Activated B cell treated with CpG ODN at 0.5 μM for 24 hours (primary cell): ENCODE measurements around the gene PSMC3. TPM values are rescaled to one million over a fixed set of nuclear protein-coding genes. Genes with fewer than 3 reads are reported as not detected.

ENCODE experiments used
- ATAC-seq: fragments of 200-7000 bp; cut with Tn5 transposase; one replicate; pipeline ENCODE4 v1.10.0; 2021; ENCODE audit warnings: low read depth, mild to moderate bottlenecking, moderate library complexity
- CTCF ChIA-PET: fragments of 350-600 bp; sonication (Branson Sonifier 250); formaldehyde crosslinking; loops from one replicate; lab custom pipeline; 2021; ENCODE audit warnings: antibody characterized with exemption; lab: Charles Lee
- POLR2A ChIA-PET: fragments of 350-600 bp; sonication (Branson Sonifier 250); formaldehyde crosslinking; loops from one replicate; lab custom pipeline; 2021; ENCODE audit warnings: antibody characterized with exemption; lab: Charles Lee
- DNase-seq: peaks from one replicate; pipeline ENCODE4 v3.0.0; 2022
- H3K27ac Mint-ChIP-seq: one replicate; pipeline ENCODE4 v1.8.0; 2020; ENCODE audit warnings: mixed read lengths
- H3K27me3 Mint-ChIP-seq: one replicate; pipeline ENCODE4 v1.8.0; 2021; ENCODE audit warnings: mixed read lengths
- H3K36me3 Mint-ChIP-seq: one replicate; pipeline ENCODE4 v1.8.0; 2021; ENCODE audit warnings: low read depth, mixed read lengths
- H3K4me1 Mint-ChIP-seq: one replicate; pipeline ENCODE4 v1.8.0; 2021; ENCODE audit warnings: mixed read lengths
- H3K4me3 Mint-ChIP-seq: one replicate; pipeline ENCODE4 v1.8.0; 2020; ENCODE audit warnings: mild to moderate bottlenecking, mixed read lengths
- H3K9me3 Mint-ChIP-seq: one replicate; pipeline ENCODE4 v1.8.0; 2020; ENCODE audit warnings: mixed read lengths
- intact Hi-C: fragments of 100-400 bp; cut with micrococcal nuclease; formaldehyde crosslinking; loops from one replicate; pipeline ENCODE4 v1.15.1; 2024
- total RNA-seq: library from RNA; stranded (reverse); gene quantifications from 2 replicates; pipeline ENCODE4 v1.2.3, GENCODE V29; 2022
- TF ChIP-seq, protein P1 (sequence below): fragments of 200-600 bp; IDR thresholded peaks from one replicate; pipeline ENCODE4 v1.8.0; 2022; ENCODE audit warnings: antibody characterized with exemption, mild to moderate bottlenecking

Gene PSMC3
- total RNA-seq, 1 donor from 2014 or later = 101 TPM

DNA sequence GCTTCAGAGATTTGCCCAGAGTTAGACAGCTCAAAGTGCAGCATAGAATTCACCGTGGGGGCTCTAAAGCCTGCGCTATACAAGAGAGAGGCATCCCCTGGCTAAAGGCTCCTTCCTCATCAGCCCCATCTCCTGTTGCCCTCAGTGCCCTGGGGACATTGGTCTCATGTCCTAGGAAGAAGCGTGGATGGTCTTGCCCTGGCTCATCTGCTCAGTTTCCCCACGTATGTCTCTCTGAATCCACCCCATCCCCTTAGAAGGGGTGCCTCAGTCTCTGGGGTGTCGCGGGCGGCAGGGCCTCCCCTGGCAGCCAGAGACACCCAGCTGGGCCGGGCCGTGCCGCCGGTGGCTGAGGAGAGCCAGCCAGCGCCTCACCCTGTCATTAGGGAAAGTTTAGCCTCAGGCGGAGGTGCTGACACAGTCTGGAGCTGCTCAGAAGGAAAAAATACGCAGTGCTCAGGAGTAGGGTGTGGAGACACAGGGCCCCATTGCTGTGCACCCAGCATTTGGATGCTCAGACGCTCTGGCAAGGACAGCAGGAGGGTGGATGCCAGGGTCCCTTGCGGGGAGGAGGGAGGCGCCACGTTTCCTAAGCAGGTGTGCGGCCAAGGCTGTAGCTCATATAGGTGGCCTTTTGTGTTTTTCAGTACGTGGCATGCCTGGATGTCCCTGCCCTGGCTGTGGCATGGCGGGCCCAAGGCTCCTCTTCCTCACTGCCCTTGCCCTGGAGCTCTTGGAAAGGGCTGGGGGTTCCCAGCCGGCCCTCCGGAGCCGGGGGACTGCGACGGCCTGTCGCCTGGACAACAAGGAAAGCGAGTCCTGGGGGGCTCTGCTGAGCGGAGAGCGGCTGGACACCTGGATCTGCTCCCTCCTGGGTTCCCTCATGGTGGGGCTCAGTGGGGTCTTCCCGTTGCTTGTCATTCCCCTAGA is 16.5 kb downstream of the PSMC3 start:
- Mint-ChIP-seq H3K36me3 (peaks cover 12% of the 10 kb centered on the region), H3K27me3 (no peaks in the 10 kb centered on the region), H3K9me3 (no peaks in the 10 kb centered on the region), H3K4me1 (peaks cover 24% of the 10 kb centered on the region), H3K27ac (peak overlapping the region; percentile 92), H3K4me3 (peak overlapping the region; percentile 90)
- ChIA-PET POLR2A (interaction anchor here (0.8 to 4.0 kb wide), 8 partner anchors 10 to 195 kb away, joined by 3 to 42 read pairs (median 10); partner anchors contain the start of genes DDB2, PSMC3 and SPI1), CTCF (interaction anchor here (1.0 to 4.4 kb wide), 3 partner anchors 36 to 138 kb away, joined by 3 to 67 read pairs (median 3); no protein-coding TSS in a partner anchor)
- TF ChIP-seq, protein P1, sequence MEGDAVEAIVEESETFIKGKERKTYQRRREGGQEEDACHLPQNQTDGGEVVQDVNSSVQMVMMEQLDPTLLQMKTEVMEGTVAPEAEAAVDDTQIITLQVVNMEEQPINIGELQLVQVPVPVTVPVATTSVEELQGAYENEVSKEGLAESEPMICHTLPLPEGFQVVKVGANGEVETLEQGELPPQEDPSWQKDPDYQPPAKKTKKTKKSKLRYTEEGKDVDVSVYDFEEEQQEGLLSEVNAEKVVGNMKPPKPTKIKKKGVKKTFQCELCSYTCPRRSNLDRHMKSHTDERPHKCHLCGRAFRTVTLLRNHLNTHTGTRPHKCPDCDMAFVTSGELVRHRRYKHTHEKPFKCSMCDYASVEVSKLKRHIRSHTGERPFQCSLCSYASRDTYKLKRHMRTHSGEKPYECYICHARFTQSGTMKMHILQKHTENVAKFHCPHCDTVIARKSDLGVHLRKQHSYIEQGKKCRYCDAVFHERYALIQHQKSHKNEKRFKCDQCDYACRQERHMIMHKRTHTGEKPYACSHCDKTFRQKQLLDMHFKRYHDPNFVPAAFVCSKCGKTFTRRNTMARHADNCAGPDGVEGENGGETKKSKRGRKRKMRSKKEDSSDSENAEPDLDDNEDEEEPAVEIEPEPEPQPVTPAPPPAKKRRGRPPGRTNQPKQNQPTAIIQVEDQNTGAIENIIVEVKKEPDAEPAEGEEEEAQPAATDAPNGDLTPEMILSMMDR = no peak
- ATAC-seq (no peak), DNase-seq (no peak)
- intact Hi-C loops = loop anchor here (2.0 to 10.0 kb wide), 4 partner anchors 45 to 705 kb away; partner anchors contain the start of genes ARHGAP1 and ZNF408

DNA sequence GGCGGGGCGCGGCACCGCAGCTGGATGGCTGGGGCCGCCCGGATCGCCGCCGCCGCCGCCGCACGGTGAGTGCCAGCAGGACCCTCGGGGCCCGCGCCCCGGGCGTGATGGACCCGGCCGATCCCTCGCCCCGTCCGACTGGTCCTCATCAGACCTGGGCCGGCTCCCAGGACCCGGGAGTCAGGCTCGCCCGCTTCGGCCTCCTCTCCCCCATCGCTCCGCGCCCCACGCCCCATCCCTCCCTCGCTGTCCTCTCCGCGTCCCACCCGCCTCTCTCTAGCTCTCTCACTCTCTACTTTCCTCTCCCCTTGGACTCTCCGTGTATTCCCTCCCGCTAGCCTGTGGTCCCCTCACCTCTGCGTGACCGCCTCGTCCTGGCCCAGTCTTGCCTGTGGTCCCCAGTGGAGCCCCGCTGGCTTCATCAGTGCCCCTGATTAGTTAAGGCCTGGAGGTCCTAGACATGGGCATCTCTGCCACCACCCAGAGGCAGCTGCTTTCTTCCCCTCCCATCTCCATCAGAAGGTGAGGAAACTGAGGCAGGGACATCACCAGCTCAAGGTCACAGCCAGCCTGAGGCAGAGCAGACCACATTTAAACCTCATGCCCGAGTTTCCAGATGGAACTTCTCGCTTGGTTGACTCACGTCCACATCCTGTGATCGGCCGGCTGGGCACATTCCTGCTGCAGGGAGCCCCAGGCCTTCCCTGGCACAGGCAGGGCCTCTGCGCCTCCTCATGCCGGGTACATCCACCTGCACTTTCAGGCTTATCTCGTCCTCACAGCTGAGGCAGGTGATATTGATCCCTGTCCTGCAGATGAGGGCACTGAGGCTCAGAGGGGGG is 17.4 kb downstream of the PSMC3 start:
- no peaks in the 10 kb centered on the region for H3K9me3 Mint-ChIP-seq
- POLR2A ChIA-PET = interaction anchor here (1.3 to 4.0 kb wide), 7 partner anchors 10 to 160 kb away, joined by 4 to 42 read pairs (median 12); partner anchors contain the start of genes ACP2, PSMC3 and SPI1
- peaks cover 24% of the 10 kb centered on the region for H3K4me1 Mint-ChIP-seq
- CTCF ChIA-PET = interaction anchor here (1.0 to 4.4 kb wide), 4 partner anchors 34 to 231 kb away, joined by 3 to 67 read pairs (median 24); no protein-coding TSS in a partner anchor
- no peak for DNase-seq
- ATAC-seq = no peak
- peak overlapping the region; percentile 90 for H3K4me3 Mint-ChIP-seq
- peaks cover 6% of the 10 kb centered on the region for H3K36me3 Mint-ChIP-seq
- peak overlapping the region; percentile 92 for H3K27ac Mint-ChIP-seq
- intact Hi-C loops = loop anchor here (1.0 to 10.0 kb wide), 14 partner anchors 9 to 704 kb away; partner anchors contain the start of genes ACP2, ARHGAP1, DDB2 and PSMC3
- H3K27me3 Mint-ChIP-seq = no peaks in the 10 kb centered on the region
- TF ChIP-seq, protein P1 = no peak

DNA sequence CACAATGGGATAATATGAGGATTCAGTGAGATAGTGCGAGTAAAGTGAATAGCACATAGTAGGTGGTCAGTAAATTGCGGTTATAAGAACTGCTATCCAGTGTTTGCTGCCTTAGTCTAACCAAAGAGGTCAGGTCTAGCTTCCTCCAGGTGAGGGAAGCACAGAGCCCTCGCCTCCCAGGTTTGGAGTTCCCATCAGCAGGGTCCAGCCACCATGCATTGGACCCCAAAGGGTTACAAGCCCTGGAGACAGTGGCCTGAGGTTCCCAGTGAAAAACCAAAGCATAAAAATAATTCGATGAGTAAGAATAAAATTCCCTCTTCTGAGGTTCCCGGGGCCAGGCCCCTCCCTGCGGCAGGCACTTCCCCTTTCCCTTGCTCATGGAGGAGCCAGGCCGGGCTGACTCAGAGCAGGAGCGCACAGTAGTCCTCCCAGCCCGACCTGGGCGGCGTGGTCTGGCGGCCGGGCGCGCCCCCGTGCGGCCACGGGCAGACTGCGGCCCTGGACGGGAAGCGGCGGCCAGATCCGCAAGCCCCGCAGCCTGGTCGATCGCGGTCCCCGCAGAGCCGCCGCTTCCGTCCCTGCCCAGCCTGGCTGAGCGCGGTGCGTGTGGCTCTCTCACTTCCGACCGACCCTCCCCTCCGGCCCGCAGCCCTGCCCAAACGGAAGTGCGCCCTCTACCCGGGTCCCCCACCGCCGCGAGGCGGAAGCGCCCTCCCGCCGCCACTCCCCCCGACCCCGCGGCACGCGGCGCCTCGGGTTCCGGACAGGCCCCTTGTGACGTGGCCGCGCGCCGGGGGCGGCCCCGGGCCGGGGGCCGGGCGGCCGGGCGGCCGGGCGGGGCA is 18.3 kb downstream of the PSMC3 start, which contains the start of gene SLC39A13:
Gene SLC39A13 (plus strand): TSS at position 845 of the 845 bp plus-strand sequence. CDS start 1,505 bp downstream, outside the sequence.
- Mint-ChIP-seq H3K9me3 (no peaks in the 10 kb centered on the region), H3K36me3 (peaks cover 2% of the 10 kb centered on the region), H3K4me3 (peak within 1 kb of the TSS; percentile 90), H3K4me1 (peaks cover 24% of the 10 kb centered on the region), H3K27me3 (no peaks in the 10 kb centered on the region), H3K27ac (peak within 1 kb of the TSS; percentile 95)
- ChIA-PET CTCF (interaction anchor here (1.0 to 2.1 kb wide), 4 partner anchors 29 to 230 kb away, joined by 3 to 43 read pairs (median 4); partner anchors contain the start of gene SPI1), POLR2A (interaction anchor here (0.5 to 4.0 kb wide), 9 partner anchors 9 to 159 kb away, joined by 3 to 42 read pairs (median 12); partner anchors contain the start of genes ACP2, PSMC3 and SPI1)
- intact Hi-C loops = loop anchor here (1.0 to 10.0 kb wide), 14 partner anchors 8 to 703 kb away; partner anchors contain the start of genes ACP2, ARHGAP1, DDB2 and PSMC3
- DNase-seq (peak; percentile 98), ATAC-seq (peak; percentile 85)
- TF ChIP-seq, protein P1 = no peak
